Activated CD4-positive, alpha-beta T cell treated with anti-CD3 and anti-CD28 coated beads, Interleukin-2, amount 50 U/mL, for 48 hours (primary cell): ENCODE results near the gene STAT5B.
"Not testable (repeated sequence)": the region's sequence is repeated elsewhere in the genome, so short reads cannot be mapped to it uniquely, and the experiment has no call there.

Experiments
- DNase-seq, 2 experiments: peaks; one replicate each; pipeline ENCODE4 v3.0.0-alpha.2; 2020

Gene STAT5B

DNA sequence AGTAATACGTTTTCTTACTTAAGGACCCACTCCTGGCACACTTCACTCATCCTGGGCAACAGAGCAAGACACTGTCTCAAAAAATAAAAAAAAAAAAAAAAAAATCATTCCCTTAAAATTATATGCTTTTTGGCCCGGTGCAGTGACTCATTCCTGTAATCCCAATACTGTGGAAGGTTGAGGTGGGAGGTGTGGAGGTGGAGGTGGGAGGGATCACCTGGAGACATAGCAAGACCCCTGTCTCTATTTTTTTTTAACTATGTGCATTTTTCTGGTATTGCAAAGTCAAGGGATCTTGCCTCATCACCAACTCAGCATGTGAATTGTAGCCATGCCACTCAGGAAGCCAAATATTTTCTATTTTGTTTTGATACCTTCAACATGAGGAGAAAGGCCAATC, 9.7 kb downstream of the STAT5B start:
- no peak for DNase-seq

DNA sequence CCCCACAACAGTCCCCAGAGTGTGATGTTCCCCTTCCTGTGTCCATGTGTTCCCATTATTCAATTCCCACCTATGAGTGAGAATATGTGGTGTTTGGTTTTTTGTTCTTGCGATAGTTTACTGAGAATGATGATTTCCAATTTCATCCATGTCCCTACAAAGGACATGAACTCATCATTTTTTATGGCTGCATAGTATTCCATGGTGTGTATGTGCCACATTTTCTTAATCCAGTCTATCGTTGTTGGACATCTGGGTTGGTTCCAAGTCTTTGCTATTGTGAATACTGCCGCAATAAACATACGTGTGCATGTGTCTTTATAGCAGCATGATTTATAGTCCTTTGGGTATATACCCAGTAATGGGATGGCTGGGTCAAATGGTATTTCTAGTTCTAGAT, 11.8 kb downstream of the STAT5B start:
- not testable (repeated sequence) for DNase-seq

DNA sequence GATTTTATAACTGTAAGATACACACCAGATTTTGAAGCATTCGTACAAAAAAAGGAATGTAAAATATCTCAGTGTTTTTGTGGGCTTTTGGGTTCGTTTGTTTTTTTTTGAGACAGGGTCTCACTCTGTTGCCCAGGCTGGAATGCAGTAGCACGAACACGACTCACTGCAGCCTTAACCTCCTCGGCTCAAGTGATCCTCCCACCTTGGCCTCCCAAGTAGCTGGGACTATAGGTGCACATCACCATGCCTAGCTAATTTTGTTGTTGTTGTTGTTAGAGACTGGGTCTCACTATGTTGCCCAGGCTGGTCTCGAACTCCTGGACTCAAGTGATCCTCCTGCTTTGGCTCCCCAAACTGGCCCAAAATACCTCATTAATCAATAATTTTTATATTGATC, 15.9 kb downstream of the STAT5B start:
- no peak for DNase-seq

DNA sequence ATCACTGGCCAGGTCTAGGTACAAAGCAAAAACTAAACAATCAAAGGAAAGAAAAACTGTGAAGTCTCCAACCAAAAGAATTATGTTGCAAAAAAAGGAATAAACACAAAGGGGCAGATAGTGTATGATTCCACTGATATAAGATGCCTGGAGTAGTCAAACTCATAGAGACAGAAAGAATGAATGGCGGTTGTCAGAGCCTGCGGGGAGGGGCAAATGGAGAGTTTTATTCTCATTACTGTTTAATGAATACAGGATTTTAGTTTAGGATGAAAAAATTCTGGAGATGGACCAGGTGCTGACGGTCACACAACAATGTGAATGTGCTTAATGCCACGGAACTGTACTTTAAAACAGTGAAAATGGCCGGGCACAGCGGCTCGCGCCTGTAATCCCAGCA, 20.7 kb downstream of the STAT5B start:
- no peak for DNase-seq

DNA sequence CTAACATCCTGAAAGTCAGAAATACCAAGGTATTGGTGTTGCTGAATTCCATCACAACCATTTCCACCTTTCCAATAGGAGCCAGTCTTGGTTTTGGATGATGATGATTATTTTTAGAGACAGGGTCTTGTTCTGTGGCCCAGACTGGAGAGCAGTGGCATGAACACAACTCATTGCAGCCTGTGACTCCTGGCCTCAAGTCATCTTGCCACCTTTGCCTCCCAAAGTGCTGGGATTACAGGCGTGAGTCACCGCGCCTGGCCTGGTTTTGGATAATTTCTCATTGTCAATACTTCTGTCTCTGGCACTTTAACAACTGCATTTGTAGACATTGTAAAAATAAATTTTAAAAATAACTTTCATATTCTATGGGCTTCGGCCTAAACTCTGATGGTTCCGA, 22.6 kb downstream of the STAT5B start:
- no peak for DNase-seq

DNA sequence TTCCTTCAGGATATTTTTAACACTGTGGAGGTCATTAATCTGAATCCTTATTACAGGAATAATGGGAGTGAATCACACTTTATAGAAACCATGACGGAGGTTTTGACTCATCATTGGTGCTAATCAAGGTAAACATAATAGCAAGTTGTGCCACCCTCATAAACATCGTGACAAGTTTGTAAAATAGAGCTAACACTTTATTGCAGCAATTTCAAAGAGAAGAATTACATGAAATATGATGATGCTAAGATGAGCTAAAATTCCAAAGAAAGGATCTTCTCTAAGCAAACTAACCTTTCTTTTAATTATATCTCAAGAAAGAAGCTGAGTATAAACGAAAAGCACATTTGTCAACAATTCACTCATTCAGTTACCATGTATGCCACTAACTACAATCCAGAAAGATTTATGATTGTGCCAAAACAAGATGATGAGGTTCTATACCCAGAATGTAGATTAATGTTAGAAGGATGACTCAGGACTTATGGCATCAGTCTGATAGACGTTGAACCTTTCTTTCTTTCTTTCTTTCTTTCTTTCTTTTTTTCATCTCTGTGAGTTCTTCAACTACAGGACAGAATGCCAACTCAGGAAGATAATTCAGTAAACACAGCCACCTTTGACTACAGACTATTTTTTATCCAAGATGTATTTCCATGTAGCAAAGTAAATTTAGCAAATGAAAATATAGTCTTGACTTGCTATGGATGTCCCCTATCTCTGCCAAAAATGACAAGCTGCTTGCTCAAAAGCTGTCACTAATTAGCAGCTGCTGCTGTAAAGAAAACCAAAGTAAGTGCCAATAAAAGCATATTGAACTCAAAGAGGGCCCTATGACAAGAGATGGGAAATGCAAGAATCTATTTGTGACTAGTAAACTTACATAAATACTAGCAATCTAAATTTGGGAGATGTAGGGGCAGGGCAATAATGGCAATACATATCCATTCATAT, 23.3 kb downstream of the STAT5B start:
- DNase-seq, result no peak

DNA sequence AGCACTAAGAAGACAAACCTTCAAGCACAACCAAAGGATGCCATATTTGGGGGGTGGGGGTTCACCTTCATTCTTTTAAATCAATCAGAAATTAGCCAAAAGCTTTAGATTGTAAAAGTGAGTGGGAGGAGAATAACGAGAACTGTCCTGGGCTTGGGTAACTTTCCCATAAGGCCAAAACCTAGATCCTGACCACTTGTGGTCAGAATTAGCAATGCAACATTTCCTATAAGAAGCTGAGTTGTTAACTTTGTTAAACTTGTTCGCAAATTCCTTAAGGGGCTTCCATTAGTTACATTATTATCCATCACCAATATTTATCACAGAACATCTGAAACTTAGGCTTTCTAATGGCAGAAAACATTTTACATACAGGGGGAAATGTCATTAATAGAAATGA, 25.1 kb downstream of the STAT5B start:
- no peak for DNase-seq

DNA sequence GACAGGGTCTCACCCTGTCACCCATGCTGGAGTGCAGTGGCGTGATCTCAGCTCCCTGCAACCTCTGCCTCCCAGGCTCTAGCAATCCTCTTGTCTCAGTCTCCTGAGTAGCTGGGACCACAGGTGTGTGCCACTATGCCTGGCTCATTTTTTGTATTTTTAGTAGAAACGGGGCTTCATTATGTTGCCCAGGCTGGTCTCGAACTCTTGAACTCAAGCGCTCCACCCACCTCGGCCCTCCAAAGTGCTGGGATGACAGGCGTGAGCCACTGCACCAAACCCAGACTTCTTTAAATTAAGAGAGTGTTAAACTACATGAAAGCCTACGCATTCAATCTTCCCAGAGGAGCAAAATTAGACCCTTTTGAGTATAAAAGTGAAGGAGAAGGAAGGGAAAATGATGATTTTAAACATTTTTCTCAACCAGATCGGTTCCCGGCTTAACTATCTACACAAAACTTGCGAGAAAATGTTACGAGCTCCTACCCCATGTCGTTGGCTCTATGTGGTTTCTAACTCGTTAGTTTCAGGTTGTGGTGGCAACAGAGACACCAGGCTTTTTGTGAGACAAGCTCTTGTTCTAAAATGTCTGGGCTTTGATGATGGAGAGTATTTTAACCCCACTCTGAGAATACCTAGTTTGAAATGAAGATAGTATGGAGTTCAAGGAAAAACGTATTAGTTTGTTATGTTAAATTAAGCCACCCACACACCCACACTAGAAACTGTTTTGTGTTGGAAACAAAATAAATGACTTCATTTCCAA, 26.3 kb downstream of the STAT5B start:
- peak; percentile 34 to 48 for DNase-seq

DNA sequence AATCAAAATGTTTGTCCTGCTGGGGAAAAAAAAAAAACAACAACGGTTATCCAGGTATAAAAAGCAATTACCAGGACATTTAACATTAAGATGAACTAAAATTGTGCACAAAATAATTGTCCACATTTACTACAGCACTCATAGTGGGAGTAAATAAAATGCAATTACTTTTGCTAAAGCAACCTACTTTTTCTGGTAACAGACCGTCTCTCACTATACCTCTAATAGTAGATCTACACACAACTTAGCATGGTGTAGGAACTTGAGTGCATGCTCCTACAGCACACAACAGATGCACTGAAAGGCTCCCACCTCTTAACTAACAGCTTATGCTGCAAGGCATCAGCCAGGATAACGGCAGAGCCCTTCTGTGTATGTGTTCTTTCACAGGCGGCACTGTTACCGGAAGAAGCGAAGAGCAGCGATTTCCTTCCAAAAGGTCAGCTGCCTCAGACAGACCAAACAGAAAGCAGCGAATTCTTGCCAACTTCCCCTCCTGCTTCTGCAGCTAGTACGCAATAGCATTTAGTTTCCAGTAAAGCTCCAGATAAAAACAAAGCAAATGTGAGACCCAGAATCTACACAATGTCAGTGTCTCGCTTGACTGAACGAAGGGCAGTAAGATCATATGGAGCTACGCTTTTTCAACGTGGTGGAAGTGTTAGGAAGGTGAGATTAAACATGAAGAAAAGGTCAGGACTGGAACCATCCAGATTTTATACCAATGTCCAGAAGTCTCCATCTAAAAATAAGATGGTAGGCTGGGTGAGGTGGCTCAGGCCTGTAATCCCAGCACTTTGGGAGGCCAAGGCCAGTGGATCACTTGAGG, 27.6 kb downstream of the STAT5B start:
- DNase-seq, result peak; percentile 60 to 73

DNA sequence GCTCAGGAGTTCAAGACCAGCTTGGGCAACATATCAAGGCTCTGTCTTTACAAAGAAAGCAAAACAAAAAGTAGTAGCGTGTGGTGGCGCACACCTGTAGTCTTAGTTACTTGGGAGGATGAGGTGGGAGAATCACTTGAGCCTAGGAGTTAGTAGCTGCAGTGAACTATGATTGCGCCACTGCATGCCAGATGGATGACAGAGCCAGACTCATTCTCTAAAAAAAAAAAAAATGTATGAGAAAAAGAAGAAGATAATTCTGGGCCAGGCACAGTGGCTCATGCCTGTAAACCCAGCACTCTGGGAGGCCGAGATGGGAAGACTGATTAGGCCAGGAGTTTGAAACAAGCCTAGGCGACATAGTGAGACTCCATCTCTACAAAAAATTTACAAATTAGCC, 28.5 kb downstream of the STAT5B start:
- no peak for DNase-seq

DNA sequence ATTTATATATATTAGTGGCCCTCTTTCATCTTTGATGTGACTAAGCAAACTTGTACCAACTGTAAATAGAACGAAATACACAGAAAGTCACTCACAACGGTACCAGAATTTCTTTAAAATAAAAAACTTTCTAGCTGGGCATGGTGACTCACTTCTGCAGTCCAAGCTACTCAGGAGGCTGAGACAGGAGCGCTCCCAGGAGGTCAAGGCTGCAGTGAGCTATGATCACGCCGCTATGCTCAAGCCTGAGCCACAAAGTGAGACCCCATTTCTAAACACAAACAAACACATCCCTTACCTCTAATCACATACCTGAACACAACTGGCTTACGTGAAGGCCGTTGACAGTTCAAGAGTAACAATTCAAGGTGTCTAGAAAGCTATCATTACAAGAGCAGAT, 29.7 kb downstream of the STAT5B start:
- DNase-seq, result no peak

DNA sequence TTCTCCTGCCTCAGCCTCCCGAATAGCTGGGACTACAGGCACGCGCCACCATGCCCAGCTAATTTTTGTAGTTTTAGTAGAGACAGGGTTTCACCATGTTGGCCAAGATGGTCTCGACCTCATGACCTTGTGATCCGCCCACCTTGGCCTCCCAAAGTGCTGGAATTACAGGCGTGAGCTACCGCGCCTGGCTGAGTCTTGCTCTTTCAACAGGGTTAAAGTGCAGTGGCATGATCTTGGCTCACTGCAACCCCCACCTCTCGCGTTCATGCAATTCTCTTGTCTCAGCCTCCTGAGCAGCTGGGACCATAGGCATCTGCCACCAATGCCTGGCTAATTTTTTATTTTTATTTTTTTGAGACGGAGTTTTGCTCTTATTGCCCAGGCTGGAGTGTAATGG, 31.0 kb downstream of the STAT5B start:
- DNase-seq, result not testable (repeated sequence)

DNA sequence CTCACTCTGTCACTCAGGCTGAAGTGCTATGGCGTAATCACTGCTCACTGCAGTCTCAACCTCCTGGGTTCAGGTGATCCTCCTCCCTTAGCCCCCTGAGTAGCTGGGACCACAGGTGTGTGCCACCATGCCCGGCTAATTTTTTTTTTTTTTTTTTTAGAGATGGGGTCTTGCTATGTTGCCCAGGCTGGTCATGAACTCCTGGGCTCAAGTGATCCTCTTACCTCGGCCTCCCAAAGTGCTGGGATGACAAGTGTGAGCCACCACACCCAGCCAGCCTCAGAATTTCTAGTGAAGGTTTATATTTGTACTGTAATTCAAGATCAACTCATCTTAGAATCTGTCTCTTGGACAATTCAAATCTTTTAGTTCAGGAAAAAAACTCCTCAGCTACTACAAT, 32.1 kb downstream of the STAT5B start:
- DNase-seq, result not testable (repeated sequence)

DNA sequence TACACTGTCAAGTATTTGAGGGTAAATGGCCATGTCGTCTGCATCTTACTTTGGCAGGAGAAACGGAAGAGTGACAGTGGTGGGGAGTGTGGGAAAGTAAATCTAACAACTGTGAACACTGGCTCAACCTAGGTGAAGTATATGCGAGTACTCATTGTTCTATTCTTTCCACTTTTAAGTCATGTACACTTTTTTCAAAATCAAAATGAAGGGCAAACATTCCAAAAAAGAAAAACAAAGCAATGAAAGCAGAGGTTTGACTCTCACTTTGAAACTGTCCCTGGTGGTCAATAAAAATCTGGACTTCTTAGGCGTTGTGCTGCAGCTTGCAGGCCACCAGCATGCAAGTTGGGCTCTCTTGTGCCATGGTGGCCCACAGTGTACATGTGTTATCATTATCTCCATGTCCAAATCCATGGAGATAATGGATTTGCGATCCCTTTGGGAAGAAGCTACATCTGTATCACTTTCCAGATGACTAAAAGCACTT, 32.7 kb downstream of the STAT5B start:
- DNase-seq, result no peak

DNA sequence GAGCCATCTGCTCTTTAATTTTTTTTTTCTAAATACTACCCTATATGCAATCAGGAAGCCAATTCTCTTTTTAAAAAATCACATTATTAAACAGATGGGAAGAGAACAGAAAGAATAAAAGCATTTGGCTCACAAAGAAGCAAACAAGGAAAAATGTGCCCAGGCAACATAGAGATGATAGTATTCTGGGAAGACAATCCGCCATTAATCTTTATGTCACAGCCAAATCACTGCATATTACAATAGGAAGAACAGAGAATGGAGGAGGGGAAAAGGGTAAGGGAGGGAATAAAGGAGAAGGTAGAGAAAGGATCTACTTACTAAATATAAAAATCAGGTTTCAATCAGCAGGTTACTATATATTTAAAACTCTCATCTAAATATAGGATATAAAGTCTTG, 34.3 kb downstream of the STAT5B start:
- no peak for DNase-seq

DNA sequence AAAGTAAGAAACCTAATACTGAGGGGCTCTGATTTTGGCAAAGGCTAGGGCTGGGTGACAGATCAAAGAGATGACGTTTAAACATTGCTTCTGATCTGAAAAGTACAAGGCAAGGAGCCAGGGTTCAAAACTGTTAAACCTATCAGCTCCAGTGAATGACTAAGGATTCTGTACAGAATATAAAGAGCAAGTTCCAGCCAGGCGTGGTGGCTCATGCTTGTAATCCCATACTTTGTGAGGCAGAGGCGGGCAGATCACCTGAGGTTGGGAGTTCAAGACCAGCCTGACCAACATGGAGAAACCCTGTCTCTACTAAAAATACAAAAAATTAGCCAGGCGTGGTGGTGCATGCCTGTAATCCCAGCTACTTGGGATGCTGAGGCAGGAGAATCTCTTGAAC, 35.3 kb downstream of the STAT5B start:
- DNase-seq, result not testable (repeated sequence)

DNA sequence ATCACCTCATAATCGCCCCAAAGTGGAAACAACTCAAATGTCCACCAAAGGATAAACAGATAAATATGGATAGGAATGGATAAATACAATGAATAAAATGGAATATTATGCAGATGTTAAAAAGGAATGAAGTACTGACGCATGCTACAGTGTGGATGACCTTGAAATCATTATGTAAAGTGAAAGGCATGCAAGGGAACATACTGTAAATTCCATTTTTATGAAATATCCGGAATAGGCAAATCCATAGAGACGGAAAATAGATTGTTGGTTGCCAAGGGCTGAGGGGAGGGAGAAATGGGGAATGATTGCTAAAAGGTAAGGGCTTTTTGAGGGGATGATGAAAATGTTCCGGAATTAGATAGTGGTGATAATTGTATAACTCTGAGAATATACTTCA, 36.0 kb downstream of the STAT5B start:
- no peak for DNase-seq

DNA sequence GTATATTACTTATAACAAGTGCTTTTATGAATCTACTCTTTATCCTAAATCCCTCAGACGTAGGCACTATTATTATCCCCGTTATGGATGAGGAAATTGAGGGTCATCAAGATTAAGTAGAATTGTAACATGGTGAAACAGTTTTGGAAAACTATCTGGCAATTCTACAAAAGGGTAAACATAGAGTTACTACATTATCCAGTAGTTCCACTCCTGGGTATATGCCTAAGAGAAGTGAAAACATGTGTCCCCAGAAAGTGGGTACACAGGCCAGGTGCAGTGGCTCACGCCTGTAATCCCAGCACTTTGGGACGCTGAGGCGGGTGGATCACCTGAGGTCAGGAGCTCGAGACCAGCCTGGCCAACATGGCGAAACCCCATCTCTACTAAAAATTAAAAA, 36.6 kb downstream of the STAT5B start:
- not testable (repeated sequence) for DNase-seq

DNA sequence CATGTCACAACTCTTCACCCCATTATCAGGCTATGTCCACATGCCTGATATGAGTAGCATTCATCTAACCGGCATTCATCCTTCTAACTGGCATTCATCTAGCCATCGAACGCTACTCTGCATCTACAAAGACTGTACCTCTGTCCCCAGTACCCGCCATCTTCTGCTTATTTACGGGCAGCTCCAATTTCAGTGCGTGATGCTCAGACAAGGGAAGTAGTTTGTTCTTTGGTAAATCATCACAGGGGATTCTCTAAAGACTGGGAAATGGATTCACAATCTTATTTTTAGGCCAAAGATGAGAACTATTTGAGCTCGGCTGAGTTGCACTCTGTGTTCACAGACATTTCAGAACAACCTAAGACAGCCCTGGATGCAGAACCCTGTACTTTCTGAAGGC, 39.4 kb downstream of the STAT5B start:
- no peak for DNase-seq

DNA sequence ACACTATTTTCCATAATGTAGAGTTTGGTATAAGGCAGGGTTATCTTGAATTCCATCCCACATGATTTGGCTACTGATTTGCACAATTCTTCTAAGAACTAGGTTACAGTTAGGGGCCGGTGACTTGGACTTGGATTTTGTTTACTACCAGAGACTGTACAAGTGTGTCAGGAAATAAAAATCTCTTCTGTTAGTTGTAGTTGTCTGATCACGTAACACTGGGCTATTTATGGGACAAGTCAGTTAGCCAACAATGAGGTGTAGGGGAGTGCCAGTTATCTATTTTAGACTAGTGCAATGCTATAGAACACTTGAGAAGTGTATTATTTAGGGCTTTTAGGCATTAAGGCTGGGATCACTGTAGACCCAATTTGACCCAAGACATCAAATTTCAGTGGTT, 42.2 kb downstream of the STAT5B start:
- DNase-seq, result no peak

DNA sequence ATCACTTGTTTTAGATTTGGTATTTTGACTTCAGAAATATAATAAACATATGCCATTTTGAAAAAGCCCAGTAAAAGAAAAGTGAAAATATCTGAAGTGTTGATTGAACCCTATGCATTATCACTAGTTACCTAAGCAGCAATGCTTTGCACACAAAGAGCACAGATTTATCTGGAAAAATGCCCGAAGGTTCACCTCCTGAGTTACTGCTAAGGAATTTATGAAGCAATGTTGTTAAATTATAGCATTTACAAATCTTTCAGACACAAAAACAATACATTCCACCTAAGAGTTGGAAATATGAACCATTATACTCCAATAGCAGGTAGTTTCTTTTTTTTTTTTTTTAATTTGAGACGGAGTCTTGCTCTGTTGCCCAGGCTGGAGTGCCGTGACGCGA, 43.0 kb downstream of the STAT5B start:
- no peak for DNase-seq

DNA sequence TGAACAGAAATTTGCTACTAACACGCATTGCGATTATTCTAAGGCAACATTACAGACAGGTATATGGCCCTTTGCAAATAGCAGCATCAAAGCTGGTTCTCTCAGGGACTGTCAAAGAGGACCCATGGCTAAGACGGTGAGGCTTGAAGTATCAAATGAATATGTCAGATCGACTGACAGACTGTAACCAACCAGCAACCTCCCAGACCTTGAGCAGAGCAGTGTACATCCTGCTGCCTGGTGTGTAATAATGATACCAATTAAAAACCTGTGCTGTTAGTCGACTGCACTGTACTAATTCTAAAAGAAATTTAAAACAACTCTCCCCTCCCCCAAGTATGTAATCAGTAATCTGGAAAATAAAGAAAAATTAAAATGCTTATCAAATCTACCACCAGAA, 46.0 kb downstream of the STAT5B start:
- DNase-seq, result peak in 1 of 2 experiments; percentile 14
